NCI-H1694 treated with DMSO at 0.1 percent for 48 hours (cell line): ENCODE data around the gene REEP3.

Experiments
- DNase-seq: peaks from one replicate; lab custom pipeline; 2025; lab: John Stamatoyannopoulos, UW

The REEP3 gene

GRCh38 chr10:63666836-63667383 is 145.7 kb downstream of the REEP3 start:
- DNase-seq, result no peak

GRCh38 chr10:63667596-63668480 is 146.6 kb downstream of the REEP3 start:
- no peak for DNase-seq

GRCh38 chr10:63670291-63670898 is 149.2 kb downstream of the REEP3 start:
- peak; percentile 5 for DNase-seq

- peak; percentile 11 for DNase-seq
Measured at GRCh38 chr10:63671317-63671937, 150.2 kb downstream of the REEP3 start.

- DNase-seq, result no peak
Measured at GRCh38 chr10:63672491-63672890, 151.3 kb downstream of the REEP3 start.

GRCh38 chr10:63673246-63673645 is 152.0 kb downstream of the REEP3 start:
- no peak for DNase-seq

GRCh38 chr10:63673846-63674245 is 152.6 kb downstream of the REEP3 start:
- DNase-seq, result no peak
